GM21447 (cell line): ENCODE data around the gene OIP5.
"Not testable (repeated sequence)": the region's sequence is repeated elsewhere in the genome, so short reads cannot be mapped to it uniquely, and the experiment has no call there.

ENCODE experiments used
- ATAC-seq: cut with Tn5 transposase; IDR thresholded peaks from one replicate; pipeline ENCODE4 v1.9.1; 2021; ENCODE audit not compliant: unreplicated experiment

Gene OIP5

GRCh38 chr15:41332194-41333025, at the start of gene OIP5, which contains the start of gene NUSAP1:
OIP5 (minus strand) TSS chr15:41332591; CDS start chr15:41332561, 30 bp downstream.
NUSAP1 (plus strand) TSS chr15:41332881; CDS start chr15:41332958, 77 bp downstream.
- peak; percentile 83 for ATAC-seq

DNA sequence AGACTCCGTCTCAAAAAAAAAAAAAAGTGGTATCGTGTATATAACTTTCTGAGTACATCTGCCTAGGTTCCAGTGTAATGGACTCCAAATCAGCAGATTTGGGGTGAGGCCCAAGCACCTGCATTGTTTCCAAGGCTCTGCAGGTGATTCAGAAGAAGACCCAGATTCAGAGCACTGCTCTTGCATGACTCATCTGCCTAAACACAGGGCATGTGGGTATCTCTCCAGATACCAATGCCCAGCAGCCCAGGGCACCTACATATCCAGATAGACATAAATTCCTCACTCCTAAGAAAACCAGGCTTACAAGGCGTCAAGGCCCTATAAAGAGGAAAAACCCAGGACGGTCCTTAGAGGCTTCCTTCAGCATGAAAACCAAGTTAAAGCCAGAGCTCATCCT, 45.6 kb upstream of the OIP5 start:
- no peak for ATAC-seq

DNA sequence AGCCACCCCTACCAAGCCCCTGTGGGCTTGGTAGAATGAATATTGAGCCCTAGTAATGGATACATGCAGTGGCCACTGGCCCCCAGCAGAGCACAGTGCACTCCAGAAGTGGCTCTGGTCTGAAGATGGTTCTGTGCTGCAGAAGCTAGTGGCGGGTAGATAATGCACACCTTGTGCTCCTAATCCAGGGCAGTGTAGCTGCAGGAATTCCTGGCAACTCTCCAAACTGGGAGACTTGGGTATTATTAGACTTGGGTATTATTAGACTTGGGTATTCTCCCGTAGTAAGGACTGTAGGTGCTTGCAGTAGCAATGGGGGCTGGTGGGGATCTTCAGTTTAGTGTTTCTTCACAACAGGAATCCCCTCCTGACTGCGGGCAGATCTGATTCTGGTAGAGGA, 35.0 kb upstream of the OIP5 start:
- ATAC-seq, result no peak

- no peak for ATAC-seq
Observed at GRCh38 chr15:41354371-41354770, 22.0 kb upstream of the OIP5 start.

- no peak for ATAC-seq
Observed at GRCh38 chr15:41350057-41350717, 17.8 kb upstream of the OIP5 start.

DNA sequence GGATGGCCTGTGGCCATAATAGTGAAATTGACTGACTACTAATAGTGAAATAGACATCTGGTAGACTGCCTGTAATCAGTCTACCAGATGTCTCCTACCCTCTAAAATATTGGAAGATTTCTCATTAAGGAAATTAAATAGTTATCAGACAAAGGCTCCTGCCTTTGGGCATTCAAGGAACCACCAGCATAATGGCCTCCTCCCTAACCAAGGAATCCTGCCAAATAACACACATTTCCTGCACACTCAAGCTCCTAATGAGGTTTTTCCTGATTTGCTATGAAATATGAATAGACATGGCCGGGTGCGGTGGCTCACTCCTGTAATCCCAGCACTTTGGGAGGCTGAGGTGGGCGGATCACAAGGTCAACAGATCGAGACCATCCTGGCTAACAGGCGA, 14.8 kb upstream of the OIP5 start:
- ATAC-seq, result no peak

DNA sequence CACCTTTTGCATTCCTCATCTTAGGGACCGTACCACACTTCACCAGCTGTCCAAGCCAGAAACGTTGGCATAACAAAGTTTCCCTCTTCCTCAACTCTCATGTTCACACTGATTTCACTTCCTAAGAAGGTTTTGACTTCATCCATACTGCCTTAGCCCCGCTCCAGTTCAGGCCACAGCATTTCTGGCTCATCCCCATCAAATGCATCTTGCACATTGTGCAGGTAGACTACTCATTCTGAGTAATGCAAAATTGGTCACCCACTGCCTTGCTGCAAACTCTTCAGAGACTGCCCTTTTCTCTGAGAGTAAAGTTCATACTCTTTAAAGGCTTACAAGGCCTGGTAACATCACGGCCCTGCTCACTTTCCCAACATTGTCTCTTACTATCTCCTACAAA, 9.1 kb upstream of the OIP5 start:
- ATAC-seq, result no peak

DNA sequence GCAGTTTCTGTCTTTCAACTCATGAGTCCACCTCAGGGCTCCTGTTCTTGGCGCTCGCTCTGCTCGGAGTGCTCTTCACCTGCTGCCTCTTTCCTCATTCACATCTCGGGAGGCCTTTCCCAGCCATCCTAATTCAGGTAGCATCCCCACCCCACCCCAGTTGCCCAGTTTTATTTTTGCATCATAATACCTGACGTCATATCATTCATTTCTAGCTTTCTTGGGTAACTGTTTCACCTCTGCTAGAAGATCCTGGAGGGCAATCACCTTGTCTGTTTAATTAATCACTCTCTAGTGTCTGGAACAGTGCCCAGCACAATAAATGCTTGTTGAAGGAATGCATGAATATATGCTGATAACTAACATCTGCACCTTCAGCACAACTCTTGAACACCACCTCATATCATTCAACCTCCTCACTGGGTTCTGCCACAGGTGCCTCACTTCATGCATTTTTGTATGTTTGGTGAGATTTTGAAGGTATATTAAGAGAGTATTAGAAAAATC, 7.9 kb upstream of the OIP5 start:
- no peak for ATAC-seq

- ATAC-seq, result no peak
Observed at GRCh38 chr15:41337631-41338522, 5.5 kb upstream of the OIP5 start.

DNA sequence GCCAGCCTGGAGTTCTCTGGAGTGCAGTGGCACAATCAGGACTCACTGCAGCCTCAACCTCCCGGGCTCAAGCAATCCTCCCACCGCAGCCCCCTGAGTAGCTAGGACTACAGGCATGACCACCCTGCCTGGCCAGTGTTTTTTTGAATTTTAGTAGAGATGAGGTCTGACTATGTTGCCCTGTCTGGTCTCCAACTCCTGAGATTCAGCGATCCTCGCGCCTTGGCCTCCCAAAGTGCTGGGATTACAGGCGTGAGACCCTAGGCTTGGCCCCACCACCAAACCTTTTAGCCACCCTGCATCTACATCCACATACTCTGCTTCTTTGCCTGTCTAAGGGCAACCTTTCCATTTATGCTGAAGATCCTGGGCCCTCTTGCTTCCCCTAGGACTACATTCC, 4.7 kb upstream of the OIP5 start:
- ATAC-seq, result no peak

- no peak for ATAC-seq
Observed at GRCh38 chr15:41336549-41336948, 4.2 kb upstream of the OIP5 start.

- ATAC-seq, result no peak
Observed at GRCh38 chr15:41334293-41335120, 2.1 kb upstream of the OIP5 start.

DNA sequence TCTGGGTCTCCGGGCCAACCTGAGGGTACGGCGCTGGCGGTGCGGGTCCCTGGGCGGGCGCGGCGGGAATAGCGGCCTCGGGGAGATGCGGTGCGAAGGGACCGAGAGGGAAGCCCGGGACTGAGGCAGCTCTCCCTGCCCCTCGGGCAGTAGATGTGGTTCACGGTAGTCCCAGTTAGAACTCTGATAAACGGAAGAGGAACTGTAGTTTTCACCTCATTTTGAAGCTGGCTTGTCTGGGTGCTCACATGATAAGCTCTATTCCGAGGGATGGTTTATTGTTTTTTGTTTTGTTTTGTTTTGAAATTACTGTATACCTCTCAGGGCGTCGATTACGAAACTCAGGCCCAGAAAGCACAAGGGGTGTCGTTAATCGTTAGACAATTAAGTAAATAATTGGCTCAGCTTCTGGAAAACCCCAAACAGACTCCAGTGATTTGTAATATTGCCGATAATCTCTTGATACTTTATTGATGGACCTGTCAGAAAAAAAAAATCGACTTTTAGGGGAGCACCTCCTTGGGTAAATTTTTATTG, 703 bp upstream of the OIP5 start:
- peak; percentile 17 for ATAC-seq

GRCh38 chr15:41331833-41332193, 578 bp downstream of the OIP5 start:
- ATAC-seq, result no peak

DNA sequence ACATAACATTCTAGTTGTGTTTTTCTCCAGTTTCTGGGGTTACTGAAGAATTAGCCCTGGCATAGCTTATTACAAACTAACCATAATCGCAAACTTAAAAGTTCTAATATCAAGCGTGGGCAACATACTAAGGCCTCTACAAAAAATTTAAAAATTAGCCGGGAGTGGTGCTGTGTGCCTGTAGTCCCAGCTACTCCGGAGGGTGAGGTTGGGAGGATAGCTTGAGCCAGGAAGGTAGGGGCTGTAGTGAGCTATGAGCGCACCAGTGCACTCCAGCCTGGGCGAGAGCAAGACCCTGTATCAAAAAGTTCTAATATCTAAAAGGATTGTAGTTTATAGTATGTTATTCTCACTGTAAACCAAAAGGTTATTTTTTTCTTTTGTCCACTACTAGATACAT, 1.1 kb downstream of the OIP5 start:
- no peak for ATAC-seq

GRCh38 chr15:41323611-41324010, 8.8 kb downstream of the OIP5 start:
- no peak for ATAC-seq

DNA sequence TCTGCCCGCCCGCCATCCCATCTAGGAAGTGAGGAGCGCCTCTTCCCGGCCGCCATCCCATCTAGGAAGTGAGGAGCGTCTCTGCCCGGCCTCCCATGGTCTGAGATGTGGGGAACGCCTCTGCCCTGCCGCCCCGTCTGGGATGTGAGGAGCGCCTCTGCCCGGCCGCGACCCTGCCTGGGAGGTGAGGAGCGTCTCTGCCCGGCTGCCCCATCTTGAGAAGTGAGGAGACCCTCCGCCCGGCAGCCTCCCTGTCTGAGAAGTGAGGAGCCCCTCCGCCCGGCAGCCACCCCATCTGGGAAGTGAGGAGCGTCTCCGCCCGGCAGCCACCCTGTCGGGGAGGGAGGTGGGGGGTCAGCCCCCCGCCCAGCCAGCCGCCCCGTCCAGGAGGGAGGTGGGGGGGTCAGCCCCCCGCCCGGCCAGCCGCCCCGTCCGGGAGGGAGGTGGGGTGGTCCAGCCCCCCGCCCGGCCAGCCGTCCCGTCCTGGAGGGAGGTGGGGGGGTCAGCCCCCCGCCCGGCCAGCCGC, 11.5 kb downstream of the OIP5 start:
- ATAC-seq, result not testable (repeated sequence)

GRCh38 chr15:41309226-41309905, 23.0 kb downstream of the OIP5 start:
- peak; percentile 66 for ATAC-seq

GRCh38 chr15:41307679-41308078, 24.7 kb downstream of the OIP5 start:
- no peak for ATAC-seq
